ENCODE results near the gene NME5. TPM values are rescaled to one million over a fixed set of nuclear protein-coding genes. Genes with fewer than 3 reads are reported as not detected.
"Not testable (repeated sequence)": the region's sequence is repeated elsewhere in the genome, so short reads cannot be mapped to it uniquely, and the experiment has no call there.

NME5 gene
- total and polyA plus RNA-seq, 2 donors (not counting 1 experiment from before 2014, with no cell fraction given) = 1.8 to 2.5 TPM

GRCh38 chr5:138160706-138161105 is 21.5 kb upstream of the NME5 start:
- peaks cover 27% of the 10 kb centered on the region for H3K36me3 ChIP-seq (ENCODE audit: control insufficient read depth, insufficient read depth, low read length)
- H3K4me2 ChIP-seq (ENCODE audit: extremely low read depth, insufficient read depth, low read length) = no peak overlapping the region

GRCh38 chr5:138159666-138160065 is 20.4 kb upstream of the NME5 start:
- Histone ChIP-seq H3K4me3 (replicated peaks in 1 of 4; ENCODE audit: control extremely low read depth in 1 of 4, insufficient read depth in 1 of 4, low read depth in 3 of 4, low read length in 4 of 4) (no peak overlapping the region), H3K36me3 (ENCODE audit: control insufficient read depth, insufficient read depth, low read length) (peaks cover 25% of the 10 kb centered on the region), H3K9me3 (ENCODE audit: control insufficient read depth, insufficient read depth, low read depth, low read length) (no peaks in the 10 kb centered on the region), H3K27ac (ENCODE audit: insufficient read depth, low read length) (no peak overlapping the region), H3K4me2 (ENCODE audit: extremely low read depth, insufficient read depth, low read length) (no peak overlapping the region), H2AFZ (ENCODE audit: low read length) (no peak overlapping the region), H4K20me1 (ENCODE audit: control insufficient read depth, extremely low read depth, insufficient read depth, low read length) (no peaks in the 10 kb centered on the region), H3K4me1 (ENCODE audit: control insufficient read depth, extremely low read depth, insufficient read depth, low read length) (no peaks in the 10 kb centered on the region), H3K79me2 (ENCODE audit: control insufficient read depth, insufficient read depth, low read length) (no peaks in the 10 kb centered on the region), H3K9ac (ENCODE audit: insufficient read depth, low read length) (no peak overlapping the region), H3K27me3 (ENCODE audit: control insufficient read depth, insufficient read depth, low read length) (no peaks in the 10 kb centered on the region)
- no peak for DNase-seq (ENCODE audit: low read depth in 2 of 2)
- TF ChIP-seq EZH2 (IDR thresholded peaks at IDR 0.05; ENCODE audit: low read length, missing control alignments) = no peak
- no peak for TF ChIP-seq CTCF (conservative IDR thresholded peaks at IDR 0.05 in 1 of 2, IDR thresholded peaks at IDR 0.05 in 1 of 2; ENCODE audit: low read depth in 1 of 2, low read length in 2 of 2)

More at GRCh38 chr5:138160706-138161105, 21.5 kb upstream of the NME5 start:
- DNase-seq (ENCODE audit: low read depth in 2 of 2) = no peak
- Histone ChIP-seq H2AFZ (ENCODE audit: low read length) (no peak overlapping the region), H3K27ac (ENCODE audit: insufficient read depth, low read length) (no peak overlapping the region), H4K20me1 (ENCODE audit: control insufficient read depth, extremely low read depth, insufficient read depth, low read length) (no peaks in the 10 kb centered on the region), H3K4me3 (replicated peaks in 1 of 4; ENCODE audit: control extremely low read depth in 1 of 4, insufficient read depth in 1 of 4, low read depth in 3 of 4, low read length in 4 of 4) (no peak overlapping the region), H3K9ac (ENCODE audit: insufficient read depth, low read length) (no peak overlapping the region), H3K9me3 (ENCODE audit: control insufficient read depth, insufficient read depth, low read depth, low read length) (no peaks in the 10 kb centered on the region), H3K27me3 (ENCODE audit: control insufficient read depth, insufficient read depth, low read length) (no peaks in the 10 kb centered on the region), H3K79me2 (ENCODE audit: control insufficient read depth, insufficient read depth, low read length) (no peaks in the 10 kb centered on the region), H3K4me1 (ENCODE audit: control insufficient read depth, extremely low read depth, insufficient read depth, low read length) (no peaks in the 10 kb centered on the region)
- no peak for TF ChIP-seq EZH2 (IDR thresholded peaks at IDR 0.05; ENCODE audit: low read length, missing control alignments)
- no peak for TF ChIP-seq CTCF (conservative IDR thresholded peaks at IDR 0.05 in 1 of 2, IDR thresholded peaks at IDR 0.05 in 1 of 2; ENCODE audit: low read depth in 1 of 2, low read length in 2 of 2)

- DNase-seq (ENCODE audit: low read depth in 2 of 2) = no peak
These were observed 18.4 kb upstream of the NME5 start for GRCh38 chr5:138157626-138158025.

GRCh38 chr5:138155977-138156376 is 16.7 kb upstream of the NME5 start:
- not testable (repeated sequence) for DNase-seq (ENCODE audit: low read depth in 2 of 2); H2AFZ ChIP-seq (ENCODE audit: low read length); H3K4me2 ChIP-seq (ENCODE audit: extremely low read depth, insufficient read depth, low read length); H3K79me2 ChIP-seq (ENCODE audit: control insufficient read depth, insufficient read depth, low read length); H3K4me1 ChIP-seq (ENCODE audit: control insufficient read depth, extremely low read depth, insufficient read depth, low read length); H3K27me3 ChIP-seq (ENCODE audit: control insufficient read depth, insufficient read depth, low read length); H3K27ac ChIP-seq (ENCODE audit: insufficient read depth, low read length); H3K9me3 ChIP-seq (ENCODE audit: control insufficient read depth, insufficient read depth, low read depth, low read length); H4K20me1 ChIP-seq (ENCODE audit: control insufficient read depth, extremely low read depth, insufficient read depth, low read length); H3K4me3 ChIP-seq (replicated peaks in 1 of 4; ENCODE audit: control extremely low read depth in 1 of 4, insufficient read depth in 1 of 4, low read depth in 3 of 4, low read length in 4 of 4); H3K9ac ChIP-seq (ENCODE audit: insufficient read depth, low read length)
- H3K36me3 ChIP-seq (ENCODE audit: control insufficient read depth, insufficient read depth, low read length) = peaks cover 14% of the 10 kb centered on the region

More at GRCh38 chr5:138157626-138158025, 18.4 kb upstream of the NME5 start:
- Histone ChIP-seq H3K4me1 (ENCODE audit: control insufficient read depth, extremely low read depth, insufficient read depth, low read length) (no peaks in the 10 kb centered on the region), H3K9ac (ENCODE audit: insufficient read depth, low read length) (no peak overlapping the region), H3K9me3 (ENCODE audit: control insufficient read depth, insufficient read depth, low read depth, low read length) (no peaks in the 10 kb centered on the region), H3K79me2 (ENCODE audit: control insufficient read depth, insufficient read depth, low read length) (no peaks in the 10 kb centered on the region), H2AFZ (ENCODE audit: low read length) (no peak overlapping the region), H3K4me2 (ENCODE audit: extremely low read depth, insufficient read depth, low read length) (no peak overlapping the region), H3K4me3 (replicated peaks in 1 of 4; ENCODE audit: control extremely low read depth in 1 of 4, insufficient read depth in 1 of 4, low read depth in 3 of 4, low read length in 4 of 4) (no peak overlapping the region), H4K20me1 (ENCODE audit: control insufficient read depth, extremely low read depth, insufficient read depth, low read length) (no peaks in the 10 kb centered on the region), H3K27ac (ENCODE audit: insufficient read depth, low read length) (no peak overlapping the region), H3K36me3 (ENCODE audit: control insufficient read depth, insufficient read depth, low read length) (peaks cover 20% of the 10 kb centered on the region), H3K27me3 (ENCODE audit: control insufficient read depth, insufficient read depth, low read length) (no peaks in the 10 kb centered on the region)
- no peak for TF ChIP-seq CTCF (conservative IDR thresholded peaks at IDR 0.05 in 1 of 2, IDR thresholded peaks at IDR 0.05 in 1 of 2; ENCODE audit: low read depth in 1 of 2, low read length in 2 of 2)
- TF ChIP-seq EZH2 (IDR thresholded peaks at IDR 0.05; ENCODE audit: low read length, missing control alignments) = no peak
